Measurements from ENCODE around the gene CEACAM7.

The CEACAM7 gene

DNA sequence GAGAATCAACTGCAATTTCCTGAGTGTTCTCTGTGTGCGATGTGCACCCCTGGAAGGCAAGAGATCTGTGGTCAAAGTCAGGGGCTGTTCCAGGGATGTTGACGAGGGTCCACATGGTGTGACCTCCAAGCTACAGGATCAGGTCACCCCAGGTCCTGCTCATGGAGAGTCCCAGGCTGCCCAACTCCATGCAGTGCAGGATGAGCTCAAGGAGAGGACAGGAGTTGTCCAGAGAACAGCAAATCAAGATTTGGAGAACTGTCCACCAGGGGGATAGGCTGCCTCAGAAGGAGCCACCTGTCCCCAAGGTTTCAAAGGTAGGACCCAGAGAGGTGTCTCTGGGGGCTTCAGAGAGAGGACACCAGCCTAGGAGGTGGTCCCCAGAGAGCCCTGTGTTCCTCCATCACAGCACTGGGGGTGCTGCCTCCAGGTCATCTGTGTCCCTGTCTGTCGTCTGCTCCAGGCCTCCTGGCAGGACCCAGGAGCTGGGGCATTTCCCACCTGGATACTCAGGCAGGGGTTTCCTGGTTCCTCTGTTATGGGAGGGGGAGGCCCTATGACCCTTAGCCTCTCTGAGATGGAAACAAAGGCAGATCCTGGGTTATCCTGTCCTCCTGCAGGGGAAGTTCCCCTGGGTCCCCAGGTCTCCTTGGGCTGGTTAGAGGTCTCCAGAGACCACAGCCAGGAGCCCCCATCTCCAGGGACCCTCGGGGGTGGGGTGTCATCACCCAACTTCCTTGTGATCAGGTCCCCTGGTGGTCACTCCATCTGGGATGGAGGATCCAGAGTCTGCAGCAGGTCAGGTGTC is 2.1 kb upstream of the CEACAM7 start:
- no peaks in the 10 kb centered on the region for H3K4me1 ChIP-seq (ENCODE audit: control insufficient read depth, insufficient read depth, low read length)
- ChIA-PET POLR2A (no interaction called here), CTCF (interaction anchor here (0.5 to 6.7 kb wide), 22 partner anchors 8 to 1806 kb away, joined by 3 to 96 read pairs (median 10); partner anchors contain the start of gene CEACAM5)
- H3K36me3 ChIP-seq (ENCODE audit: control insufficient read depth in 2 of 2, insufficient read depth in 1 of 2, low read length in 2 of 2) = no peaks in the 10 kb centered on the region
- H3K4me3 ChIP-seq (ENCODE audit: low read depth, low read length) = no peak overlapping the region
- H3K9me3 ChIP-seq (ENCODE audit: control insufficient read depth, insufficient read depth, low read depth, low read length) = no peaks in the 10 kb centered on the region
- TF ChIP-seq ZNF704 (tag by site-specific recombination; IDR thresholded peaks at IDR 0.05) (no peak), ZBTB1 (tag by site-specific recombination; IDR thresholded peaks at IDR 0.05) (no peak), GLIS2 (tag by site-specific recombination; IDR thresholded peaks at IDR 0.05) (no peak), ZNF148 (tag by site-specific recombination; IDR thresholded peaks at IDR 0.05; ENCODE audit: borderline replicate concordance) (no peak), ZBTB20 (tag by site-specific recombination; IDR thresholded peaks at IDR 0.05) (no peak), SP7 (tag by site-specific recombination; IDR thresholded peaks at IDR 0.05) (no peak), ZNF324 (tag by site-specific recombination; IDR thresholded peaks at IDR 0.05) (no peak), ELK4 (IDR thresholded peaks at IDR 0.05; ENCODE audit: borderline replicate concordance, low read depth, low read length) (no peak), ZNF76 (tag by site-specific recombination; IDR thresholded peaks at IDR 0.05; ENCODE audit: borderline replicate concordance, low read depth) (no peak), ZNF510 (tag by site-specific recombination; IDR thresholded peaks at IDR 0.05; ENCODE audit: insufficient replicate concordance) (no peak), ZNF610 (tag by site-specific recombination; IDR thresholded peaks at IDR 0.05; ENCODE audit: borderline replicate concordance) (no peak), ZNF518A (tag by site-specific recombination; conservative IDR thresholded peaks at IDR 0.05; ENCODE audit: low read depth) (no peak), ZNF10 (tag by site-specific recombination; IDR thresholded peaks at IDR 0.05) (no peak)
- TF ChIP-seq, protein P1, sequence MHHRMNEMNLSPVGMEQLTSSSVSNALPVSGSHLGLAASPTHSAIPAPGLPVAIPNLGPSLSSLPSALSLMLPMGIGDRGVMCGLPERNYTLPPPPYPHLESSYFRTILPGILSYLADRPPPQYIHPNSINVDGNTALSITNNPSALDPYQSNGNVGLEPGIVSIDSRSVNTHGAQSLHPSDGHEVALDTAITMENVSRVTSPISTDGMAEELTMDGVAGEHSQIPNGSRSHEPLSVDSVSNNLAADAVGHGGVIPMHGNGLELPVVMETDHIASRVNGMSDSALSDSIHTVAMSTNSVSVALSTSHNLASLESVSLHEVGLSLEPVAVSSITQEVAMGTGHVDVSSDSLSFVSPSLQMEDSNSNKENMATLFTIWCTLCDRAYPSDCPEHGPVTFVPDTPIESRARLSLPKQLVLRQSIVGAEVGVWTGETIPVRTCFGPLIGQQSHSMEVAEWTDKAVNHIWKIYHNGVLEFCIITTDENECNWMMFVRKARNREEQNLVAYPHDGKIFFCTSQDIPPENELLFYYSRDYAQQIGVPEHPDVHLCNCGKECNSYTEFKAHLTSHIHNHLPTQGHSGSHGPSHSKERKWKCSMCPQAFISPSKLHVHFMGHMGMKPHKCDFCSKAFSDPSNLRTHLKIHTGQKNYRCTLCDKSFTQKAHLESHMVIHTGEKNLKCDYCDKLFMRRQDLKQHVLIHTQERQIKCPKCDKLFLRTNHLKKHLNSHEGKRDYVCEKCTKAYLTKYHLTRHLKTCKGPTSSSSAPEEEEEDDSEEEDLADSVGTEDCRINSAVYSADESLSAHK (tag by site-specific recombination; IDR thresholded peaks at IDR 0.05) = no peak
- no peak overlapping the region for H3K27ac ChIP-seq (ENCODE audit: extremely low read depth, low read depth, low read length)
